Urinary bladder (tissue), 4 donors: ENCODE results near the gene PCSK6. TPM values are rescaled to one million over a fixed set of nuclear protein-coding genes. Genes with fewer than 3 reads are reported as not detected.

Source experiments
- DNase-seq: peaks from one replicate; pipeline ENCODE4 v3.0.0-alpha.2; 2015; ENCODE audit errors: extremely low spot score
- H3K27ac ChIP-seq: one replicate; pipeline ENCODE4 v1.5.1; 2013; ENCODE audit warnings: low read depth, mild to moderate bottlenecking, moderate library complexity
- H3K36me3 ChIP-seq: one replicate; pipeline ENCODE4 v1.6.1; 2013; ENCODE audit warnings: mild to moderate bottlenecking, moderate library complexity; ENCODE audit not compliant: insufficient read depth
- H3K4me1 ChIP-seq: one replicate; pipeline ENCODE4 v1.6.1; 2013; ENCODE audit warnings: mild to moderate bottlenecking, moderate library complexity; ENCODE audit not compliant: insufficient read depth
- H3K4me3 ChIP-seq: one replicate; pipeline ENCODE4 v1.5.1; 2013; ENCODE audit warnings: low read depth, low read length
- WGBS: extraction: QIAGEN DNeasy Blood & Tissue Kit; methylation state at CpG from one replicate; pipeline ENCODE4 v1.1.7; 2013; 5-methylcytosine and 5-hydroxymethylcytosine counted together
- polyA plus RNA-seq: library from polyadenylated mRNA; stranded (reverse); fragments of 200-250 nt; gene quantifications from one replicate; pipeline ENCODE4 v1.2.3, GENCODE V29; 2013
- total RNA-seq: library from RNA; depleted of rRNA; stranded (reverse); fragments of >200 nt; gene quantifications from one replicate; pipeline ENCODE4 v1.2.3, GENCODE V29; 2014
- donor health status: healthy with polysubstance abuse.
- donor health status: healthy.

Gene PCSK6
- total and polyA plus RNA-seq, 2 donors: 2.5 to 14.1 TPM

DNA sequence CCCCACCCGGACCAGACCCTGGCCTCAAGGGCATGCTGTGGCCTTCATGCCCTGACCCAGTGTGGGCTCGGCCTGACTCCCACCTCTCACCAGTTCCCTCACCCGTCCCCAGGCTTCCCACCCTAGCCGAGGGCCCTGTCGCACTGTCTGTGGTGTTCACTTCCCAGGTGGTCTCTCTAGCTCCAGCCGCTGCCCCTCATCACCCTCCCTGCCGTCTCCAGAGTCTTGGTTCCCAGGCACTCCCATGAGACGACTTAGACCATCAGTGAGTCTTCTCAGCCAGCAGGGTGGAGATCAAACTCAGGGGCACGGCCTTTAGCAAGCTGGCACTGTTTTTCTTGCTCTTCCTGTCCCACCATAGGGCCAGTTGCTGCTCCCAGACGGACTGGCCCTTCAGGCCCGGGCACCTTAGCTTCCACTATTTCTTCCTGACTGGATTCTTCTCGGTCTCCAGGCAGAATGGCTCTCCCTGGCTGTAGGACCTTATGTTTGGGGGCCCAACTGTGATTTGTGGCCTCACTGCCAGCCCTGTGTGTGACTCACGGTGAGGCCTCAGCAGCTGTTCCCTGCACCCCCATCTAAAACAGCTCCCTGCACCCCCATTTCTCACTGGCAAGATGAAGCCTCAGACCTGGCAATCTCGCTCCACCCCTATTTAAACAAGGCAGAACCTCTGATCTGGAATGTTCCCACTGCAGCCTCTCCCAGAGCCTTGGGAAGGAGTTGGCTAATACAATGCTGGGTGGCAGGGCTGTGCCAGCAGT is 9.4 kb upstream of the PCSK6 start:
- WGBS: 86% methylated on average over 14 of the region's 14 CpGs
- Histone ChIP-seq H3K27ac (no peak overlapping the region), H3K4me1 (no peaks in the 10 kb centered on the region), H3K36me3 (no peaks in the 10 kb centered on the region), H3K4me3 (no peak overlapping the region)
- no peak for DNase-seq

DNA sequence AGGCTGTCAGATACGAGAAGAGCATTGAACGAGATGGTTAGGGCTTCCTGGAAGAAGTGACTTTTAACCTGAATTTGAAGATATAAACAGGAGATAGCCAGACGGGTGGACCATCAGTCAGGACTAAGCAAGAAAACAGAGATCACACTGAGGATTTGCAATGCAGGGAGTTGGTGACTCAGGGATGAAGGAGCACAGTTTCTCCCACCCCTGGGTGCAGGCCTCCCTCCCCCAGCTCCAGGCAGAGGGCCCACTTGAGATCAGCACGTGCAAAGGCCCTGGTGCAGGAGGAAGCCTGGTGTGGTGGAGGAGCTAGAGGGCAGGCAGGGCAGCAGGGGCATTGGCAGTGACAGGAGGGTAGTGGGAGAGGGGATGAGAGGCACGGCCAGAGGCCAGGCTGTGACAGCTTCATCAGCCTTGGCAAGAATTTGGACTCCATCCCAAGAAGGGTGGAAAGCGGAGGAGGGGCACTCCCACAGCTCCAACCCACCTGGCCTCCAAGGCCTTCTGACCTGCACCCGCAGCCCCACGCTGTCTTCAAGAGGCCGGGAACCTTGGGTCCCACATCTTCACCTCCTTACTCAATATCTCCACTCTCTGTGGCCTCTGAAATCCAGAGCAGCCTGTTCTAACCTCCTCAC is 8.7 kb upstream of the PCSK6 start:
- WGBS: 88% methylated on average over 9 of the region's 9 CpGs
- Histone ChIP-seq H3K27ac (no peak overlapping the region), H3K36me3 (no peaks in the 10 kb centered on the region), H3K4me3 (no peak overlapping the region), H3K4me1 (no peaks in the 10 kb centered on the region)
- no peak for DNase-seq

DNA sequence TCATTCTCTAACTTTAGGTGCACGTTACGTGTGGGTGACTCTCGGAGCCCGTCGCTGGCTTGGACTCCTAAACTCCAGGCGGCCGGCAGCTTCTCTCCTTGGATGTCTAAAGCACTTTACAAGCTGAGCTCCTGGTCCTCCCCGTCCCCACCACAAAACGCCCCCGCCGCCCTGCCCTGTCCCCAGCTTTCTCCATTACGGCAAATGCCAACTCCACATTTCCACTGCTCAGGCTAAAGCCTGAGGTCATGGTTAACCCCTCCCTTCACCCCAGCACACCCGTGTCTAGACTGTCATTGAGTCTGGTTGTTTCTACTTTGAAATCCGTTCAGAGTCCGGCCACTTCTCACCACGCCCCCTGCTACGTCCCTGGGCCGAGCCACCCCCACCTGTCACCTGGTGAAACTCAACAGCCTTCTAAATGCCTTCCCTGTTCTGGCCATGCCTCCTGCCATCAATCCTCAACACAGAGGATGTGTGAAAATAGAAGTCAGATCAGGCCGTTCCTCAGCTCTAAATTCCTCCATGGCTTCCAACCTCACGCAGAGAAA is 8.1 kb upstream of the PCSK6 start:
- H3K36me3 ChIP-seq: no peaks in the 10 kb centered on the region
- no peak overlapping the region for H3K4me3 ChIP-seq
- no peaks in the 10 kb centered on the region for H3K4me1 ChIP-seq
- DNase-seq: no peak
- no peak overlapping the region for H3K27ac ChIP-seq
- 80% methylated on average over 20 of the region's 20 CpGs for WGBS

DNA sequence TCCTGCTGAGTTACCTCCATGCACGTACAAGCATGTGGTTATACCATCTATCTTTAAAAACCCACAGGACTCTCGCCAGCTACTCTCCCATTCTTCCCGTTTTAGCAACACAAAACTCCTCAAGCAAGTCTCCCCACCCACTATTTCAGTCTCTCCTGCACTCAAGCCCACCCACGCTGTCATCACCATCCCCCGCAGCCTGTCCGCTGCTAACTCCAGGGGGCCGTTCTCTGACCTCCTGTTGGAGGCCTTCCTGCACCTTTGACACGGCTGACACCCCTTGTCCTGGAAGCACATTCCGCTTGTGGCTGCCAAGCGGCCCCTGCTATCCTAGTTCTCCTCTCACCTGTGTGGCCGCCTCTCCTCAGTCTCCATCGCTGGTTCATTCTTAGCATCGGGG is 7.5 kb upstream of the PCSK6 start:
- no peak for DNase-seq
- WGBS: 81% methylated on average over 13 of the region's 13 CpGs
- H3K36me3 ChIP-seq: no peaks in the 10 kb centered on the region

DNA sequence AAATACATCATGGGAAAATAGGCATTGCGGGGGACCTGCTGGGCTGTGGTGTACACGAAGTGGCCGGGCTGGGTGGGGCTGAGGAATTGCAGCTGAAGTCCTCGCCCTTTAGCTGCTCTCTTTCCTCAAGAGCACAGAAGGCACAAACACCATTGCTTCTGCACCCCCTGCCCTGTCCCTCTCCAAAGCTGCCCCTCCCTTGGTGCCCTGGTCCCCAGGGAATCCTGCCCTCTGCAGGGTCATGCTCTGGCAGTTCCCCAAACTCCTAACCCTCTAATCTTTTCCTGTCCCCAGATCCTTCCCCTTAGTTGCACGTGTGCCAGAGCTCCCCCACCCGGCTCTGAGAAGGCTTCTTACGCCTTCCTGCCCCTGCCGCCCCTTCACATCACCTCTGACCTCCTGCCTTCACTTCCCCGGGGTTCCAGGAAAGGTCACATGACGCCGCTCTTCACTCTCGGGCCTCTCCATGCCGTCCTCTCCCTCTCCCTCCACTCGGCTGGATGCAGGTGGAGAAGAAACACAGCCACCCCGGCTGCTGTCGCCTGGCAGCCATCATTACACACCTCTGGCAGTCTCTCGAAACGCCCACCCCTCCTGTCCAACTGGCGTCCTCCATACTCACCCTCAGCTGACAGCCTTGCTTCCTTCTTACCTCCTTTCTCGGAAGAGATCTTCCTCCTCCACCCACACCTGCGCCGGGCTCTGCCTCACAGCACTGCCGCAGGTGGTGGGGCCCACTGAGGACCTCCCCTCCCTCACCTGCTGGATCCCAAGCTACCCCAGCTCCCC is 6.9 kb upstream of the PCSK6 start:
- no peaks in the 10 kb centered on the region for H3K36me3 ChIP-seq
- H3K4me3 ChIP-seq: no peak overlapping the region
- H3K27ac ChIP-seq: no peak overlapping the region
- no peak for DNase-seq
- WGBS: 33% methylated on average over 23 of the region's 23 CpGs
- no peaks in the 10 kb centered on the region for H3K4me1 ChIP-seq

More for the DNA sequence above, 7.5 kb upstream of the PCSK6 start:
- no peaks in the 10 kb centered on the region for H3K4me1 ChIP-seq
- H3K27ac ChIP-seq: no peak overlapping the region
- no peak overlapping the region for H3K4me3 ChIP-seq

DNA sequence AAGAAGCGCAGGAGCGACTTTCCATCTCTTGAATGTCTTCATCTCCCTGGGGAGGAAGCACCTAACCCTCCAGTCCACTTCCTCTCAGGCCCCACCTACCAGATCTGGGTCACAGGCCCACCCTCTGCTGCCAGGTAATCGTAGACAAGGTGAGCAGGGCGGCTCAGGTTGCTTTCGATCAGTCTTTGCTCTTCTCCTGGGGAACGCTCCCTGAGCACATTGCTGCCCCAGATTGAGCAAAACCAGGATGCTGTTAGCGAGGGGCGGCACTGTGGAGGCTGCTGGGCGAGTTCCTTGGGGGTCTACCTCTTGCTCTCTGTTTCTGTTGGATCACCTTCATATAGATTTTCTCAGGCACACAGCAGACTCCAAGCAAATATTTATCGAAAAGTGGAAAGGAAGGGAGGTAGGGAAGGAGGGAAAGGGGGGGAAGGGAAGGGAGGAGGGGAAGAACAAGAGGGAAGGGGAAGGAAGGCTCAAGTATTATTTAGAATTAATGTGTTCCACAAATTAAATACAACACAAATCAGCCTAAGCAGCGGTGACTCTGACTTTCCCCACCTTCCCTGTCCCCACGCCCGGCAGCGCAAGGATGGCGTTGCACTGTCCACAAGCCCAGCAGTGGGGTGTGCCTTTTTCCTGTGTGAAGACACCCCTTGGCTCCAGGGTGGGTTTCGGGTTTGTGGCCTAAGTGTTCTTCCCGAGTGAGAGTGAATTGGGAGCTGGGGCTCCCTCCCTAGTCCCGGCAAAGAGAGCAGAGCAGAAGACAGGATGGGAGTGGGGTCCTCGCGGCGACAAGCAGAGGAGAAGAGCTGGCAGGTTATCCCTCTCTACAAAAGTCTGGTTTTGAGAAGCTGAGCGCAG is 6.1 kb upstream of the PCSK6 start:
- Histone ChIP-seq H3K4me1 (no peaks in the 10 kb centered on the region), H3K27ac (no peak overlapping the region), H3K36me3 (no peaks in the 10 kb centered on the region), H3K4me3 (no peak overlapping the region)
- no peak for DNase-seq
- WGBS: 69% methylated on average over 22 of the region's 22 CpGs

DNA sequence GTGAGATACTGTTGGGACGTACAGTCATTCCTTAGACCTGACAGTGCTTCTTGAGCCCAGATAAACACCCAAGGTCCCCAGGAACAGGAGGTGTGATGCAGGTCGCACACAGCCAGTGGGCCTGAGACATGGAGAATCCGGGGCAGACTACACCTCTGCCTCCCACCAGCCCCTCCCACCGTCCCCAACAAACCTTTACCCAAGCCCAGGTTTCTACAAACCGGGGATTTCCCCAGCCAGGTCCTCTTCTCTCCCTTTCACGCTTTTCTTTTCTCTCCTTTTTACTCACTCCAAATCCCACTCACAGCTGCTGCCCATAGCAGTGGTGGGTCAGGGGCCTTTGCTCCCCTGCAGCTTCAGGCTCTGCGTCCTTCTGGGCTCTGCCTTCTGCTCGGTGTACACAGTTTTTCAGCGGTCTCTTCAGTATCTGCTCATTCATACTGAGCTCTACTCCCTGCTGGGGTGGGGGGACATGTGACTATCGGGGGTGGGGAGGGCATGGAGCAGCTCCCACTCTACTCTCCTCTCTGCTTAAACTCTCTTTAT is 4.8 kb upstream of the PCSK6 start:
- H3K27ac ChIP-seq: no peak overlapping the region
- H3K4me3 ChIP-seq: no peak overlapping the region
- 70% methylated on average over 10 of the region's 10 CpGs for WGBS
- no peak for DNase-seq
- no peaks in the 10 kb centered on the region for H3K4me1 ChIP-seq
- H3K36me3 ChIP-seq: no peaks in the 10 kb centered on the region

DNA sequence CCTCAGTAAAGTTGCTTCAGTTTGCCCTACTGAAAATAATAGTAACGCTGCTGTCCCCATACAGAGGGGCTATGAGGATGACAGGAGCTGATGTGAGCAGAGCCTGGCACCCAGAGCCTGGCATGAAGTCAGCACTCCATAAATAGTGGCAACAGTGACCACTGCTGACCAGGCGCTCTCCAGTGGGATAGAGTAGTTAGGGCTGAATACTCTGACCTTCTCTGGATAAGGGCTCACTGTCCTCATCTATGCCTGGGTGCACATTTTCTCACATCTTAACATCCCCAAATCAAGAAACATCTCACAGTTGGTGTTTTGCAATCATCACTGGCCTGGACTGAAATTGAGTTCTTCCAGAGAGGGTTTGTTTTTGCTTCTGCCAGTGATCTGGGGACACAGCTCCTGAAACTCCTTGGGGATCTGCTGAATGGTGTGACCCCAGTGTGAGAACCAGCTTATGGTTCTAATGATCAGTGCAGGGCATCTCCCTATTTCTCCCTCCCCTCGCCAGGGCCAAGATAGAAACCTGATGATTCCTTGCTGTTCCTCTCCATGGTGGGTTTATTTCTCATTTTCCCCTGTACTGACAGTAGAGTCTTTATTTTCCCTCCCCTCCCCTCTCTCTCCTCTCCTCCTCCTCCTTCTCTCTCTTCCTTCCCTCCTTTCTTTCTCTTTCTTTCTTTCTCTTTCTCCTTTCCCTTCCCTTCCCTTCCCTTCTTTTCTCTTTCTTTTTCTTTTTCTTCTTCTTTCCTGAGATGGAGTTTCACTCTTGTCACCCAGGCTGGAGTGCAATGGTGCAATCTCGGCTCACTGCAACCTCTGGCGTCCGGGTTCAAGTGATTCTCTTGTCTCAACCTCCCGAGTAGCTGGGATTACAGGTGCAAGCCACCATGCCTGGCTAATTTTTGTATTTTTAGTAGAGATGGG is 3.5 kb upstream of the PCSK6 start:
- no peak for DNase-seq
- Histone ChIP-seq H3K4me3 (no peak overlapping the region), H3K27ac (no peak overlapping the region), H3K4me1 (peaks cover 1% of the 10 kb centered on the region), H3K36me3 (no peaks in the 10 kb centered on the region)
- 92% methylated on average over 7 of the region's 7 CpGs for WGBS

DNA sequence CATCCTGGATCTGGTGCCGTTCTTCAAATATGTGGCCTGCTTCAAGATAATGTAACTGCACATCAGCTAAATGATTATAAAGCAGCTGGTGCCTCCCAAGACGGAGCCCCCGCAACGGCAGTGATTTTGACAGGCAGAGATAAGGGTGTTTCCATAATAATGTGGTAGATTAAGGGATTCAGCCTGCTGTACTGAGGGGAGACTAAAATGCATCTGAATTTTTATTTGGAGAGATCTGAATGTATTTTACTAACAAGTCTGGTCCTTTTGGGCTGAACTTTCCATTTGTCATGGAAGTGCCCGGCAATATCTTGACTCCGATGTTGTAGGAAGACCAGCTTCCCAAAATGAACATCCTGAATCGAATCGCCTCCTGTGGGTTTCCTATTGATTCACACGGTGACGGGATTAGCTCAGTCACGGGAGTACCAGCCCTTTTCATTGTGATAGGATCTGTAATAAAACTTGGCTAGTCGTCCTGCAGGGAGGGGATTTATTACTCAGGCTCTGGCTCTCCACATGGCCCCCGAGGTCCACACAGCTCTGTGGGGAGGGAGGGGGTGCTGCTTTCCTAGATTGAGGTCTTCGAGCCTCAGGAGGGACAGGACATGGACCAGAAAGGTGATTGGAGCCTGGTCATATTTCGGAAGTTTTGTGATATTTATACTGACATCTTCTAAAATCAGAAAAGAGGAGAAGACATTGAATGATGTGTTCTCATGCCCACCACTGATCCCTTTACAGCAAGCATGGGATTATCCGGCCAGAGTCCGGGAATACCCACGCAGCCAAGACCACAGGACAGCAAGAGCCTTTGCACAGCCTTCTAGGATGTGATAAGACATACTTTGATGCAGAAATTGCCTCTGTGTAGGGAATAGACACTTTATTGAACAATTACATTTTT is 2.5 kb upstream of the PCSK6 start:
- H3K4me3 ChIP-seq: no peak overlapping the region
- WGBS: 54% methylated on average over 18 of the region's 18 CpGs
- peaks cover 1% of the 10 kb centered on the region for H3K4me1 ChIP-seq
- H3K27ac ChIP-seq: no peak overlapping the region
- DNase-seq: no peak
- no peaks in the 10 kb centered on the region for H3K36me3 ChIP-seq

DNA sequence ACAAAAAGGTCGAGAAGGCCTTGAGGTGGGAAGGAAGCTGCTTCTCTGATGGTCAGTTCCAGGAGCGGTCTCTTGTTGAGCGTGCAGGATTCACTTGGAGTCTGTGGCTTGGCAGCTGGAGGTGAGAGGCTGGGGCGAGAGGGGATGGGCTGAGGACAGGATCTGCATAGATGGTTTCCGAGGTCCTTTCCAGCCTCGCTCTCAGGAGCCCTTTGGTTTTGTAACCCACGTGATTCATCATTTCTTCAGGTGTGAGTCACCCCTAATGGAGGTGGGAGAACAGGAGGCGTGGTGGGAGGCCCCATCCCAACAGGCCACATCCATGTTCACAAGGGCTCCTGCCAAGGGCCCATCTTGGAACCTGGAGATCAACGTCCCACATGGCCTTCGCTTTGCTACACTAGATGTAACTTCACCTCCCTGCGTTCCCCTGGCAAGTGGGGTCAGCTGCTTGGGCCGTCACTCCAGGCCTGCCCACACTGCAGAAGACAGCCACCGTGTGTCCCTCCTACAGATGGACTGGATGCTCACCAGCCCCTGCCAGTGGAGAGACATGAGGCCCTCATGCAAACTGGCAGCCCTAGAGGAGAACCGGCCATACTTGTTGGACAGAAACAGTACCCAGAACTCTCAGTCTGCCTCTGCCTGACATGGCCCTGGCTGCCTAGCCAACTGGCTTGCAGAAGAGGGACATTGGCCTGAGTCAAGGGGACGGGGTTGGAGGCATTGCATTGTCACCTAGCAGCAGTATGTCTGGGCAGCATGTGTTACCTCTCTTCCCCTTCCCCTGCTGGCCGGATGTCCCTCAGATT is 1.6 kb upstream of the PCSK6 start:
- no peak for DNase-seq
- Histone ChIP-seq H3K36me3 (no peaks in the 10 kb centered on the region), H3K4me3 (no peak overlapping the region), H3K4me1 (peaks cover 1% of the 10 kb centered on the region), H3K27ac (no peak overlapping the region)
- 89% methylated on average over 16 of the region's 16 CpGs for WGBS
